ENCODE measurements around the gene DRAM2.
"Not testable (repeated sequence)": the region's sequence is repeated elsewhere in the genome, so short reads cannot be mapped to it uniquely, and the experiment has no call there.

The DRAM2 gene

GRCh38 chr1:111079329-111079728 lies 60.6 kb downstream of the DRAM2 start:
- not testable (repeated sequence) for DNase-seq (ENCODE audit: low read depth)

GRCh38 chr1:111077312-111077711 lies 62.6 kb downstream of the DRAM2 start:
- not testable (repeated sequence) for DNase-seq (ENCODE audit: low read depth)
